ENCODE data around the gene FOXN4. TPM values are rescaled to one million over a fixed set of nuclear protein-coding genes. Genes with fewer than 3 reads are reported as not detected.

FOXN4 gene
- total and polyA plus RNA-seq, 2 experiments from 2014 or later, result not detected

GRCh38 chr12:109336593-109336992 lies 27.5 kb upstream of the FOXN4 start:
- H3K9me2 ChIP-seq (ENCODE audit: insufficient read depth), result no peaks in the 10 kb centered on the region
- no peak for TF ChIP-seq EZH2 (IDR thresholded peaks at IDR 0.05; ENCODE audit: insufficient read depth, poor library complexity, severe bottlenecking)
- TF ChIP-seq EZH2phosphoT487 (IDR thresholded peaks at IDR 0.05; ENCODE audit: insufficient read depth, low read depth), result no peak
- H3K4me3 ChIP-seq, result no peak overlapping the region
- H3K27me3 ChIP-seq (replicated peaks; ENCODE audit: insufficient read depth), result peaks cover 10% of the 10 kb centered on the region; the same call in 1 of the 2 replicates
- H3K4me2 ChIP-seq (ENCODE audit: unreplicated experiment), result no peak overlapping the region
- no peaks in the 10 kb centered on the region for H4K20me1 ChIP-seq (ENCODE audit: insufficient read depth)
- in situ Hi-C loops (cut with MboI), result no loop called here
- H3K36me3 ChIP-seq (ENCODE audit: low read depth), result no peaks in the 10 kb centered on the region
- no peaks in the 10 kb centered on the region for H3K79me2 ChIP-seq (ENCODE audit: insufficient read depth)
- H3K9ac ChIP-seq, result no peak overlapping the region
- DNase-seq, result no peak
- H2AFZ ChIP-seq, result no peak overlapping the region
- H3K4me1 ChIP-seq (ENCODE audit: insufficient read depth), result no peaks in the 10 kb centered on the region
- H3K9me3 ChIP-seq (ENCODE audit: low read depth), result no peaks in the 10 kb centered on the region
- WGBS, 2 experiments (ENCODE audit: low coverage in 1 of 2, low lambda C conversion rate in 2 of 2, missing lambda C conversion rate in 2 of 2), result 20 to 32% methylated on average over 1 of the region's 1 CpG
- H3K27ac ChIP-seq, result no peak overlapping the region
- no peaks in the 10 kb centered on the region for H3F3A ChIP-seq (ENCODE audit: insufficient read depth)

- H2AFZ ChIP-seq, result no peak overlapping the region
- no peak for DNase-seq
- no peaks in the 10 kb centered on the region for H3K9me2 ChIP-seq (ENCODE audit: insufficient read depth)
- no peaks in the 10 kb centered on the region for H4K20me1 ChIP-seq (ENCODE audit: insufficient read depth)
- H3K36me3 ChIP-seq (ENCODE audit: low read depth), result no peaks in the 10 kb centered on the region
- H3K27ac ChIP-seq, result no peak overlapping the region
- no peak overlapping the region for H3K9ac ChIP-seq
- H3K9me3 ChIP-seq (ENCODE audit: low read depth), result no peaks in the 10 kb centered on the region
- H3K79me2 ChIP-seq (ENCODE audit: insufficient read depth), result no peaks in the 10 kb centered on the region
- no peaks in the 10 kb centered on the region for H3K4me1 ChIP-seq (ENCODE audit: insufficient read depth)
- TF ChIP-seq EZH2phosphoT487 (IDR thresholded peaks at IDR 0.05; ENCODE audit: insufficient read depth, low read depth) (no peak), EZH2 (IDR thresholded peaks at IDR 0.05; ENCODE audit: insufficient read depth, poor library complexity, severe bottlenecking) (no peak)
- H3F3A ChIP-seq (ENCODE audit: insufficient read depth), result no peaks in the 10 kb centered on the region
- WGBS, 2 experiments (ENCODE audit: low coverage in 1 of 2, low lambda C conversion rate in 2 of 2, missing lambda C conversion rate in 2 of 2), result 74 to 86% methylated on average over 2 of the region's 2 CpGs
- no peak overlapping the region for H3K4me2 ChIP-seq (ENCODE audit: unreplicated experiment)
- H3K4me3 ChIP-seq, result no peak overlapping the region
- in situ Hi-C loops (cut with MboI), result no loop called here
- H3K27me3 ChIP-seq (replicated peaks; ENCODE audit: insufficient read depth), result peaks cover 17% of the 10 kb centered on the region
Measured at GRCh38 chr12:109334887-109335286, 25.8 kb upstream of the FOXN4 start.

- H3K9ac ChIP-seq, result no peak overlapping the region
- no peaks in the 10 kb centered on the region for H3K4me1 ChIP-seq (ENCODE audit: insufficient read depth)
- H4K20me1 ChIP-seq (ENCODE audit: insufficient read depth), result no peaks in the 10 kb centered on the region
- in situ Hi-C loops (cut with MboI), result no loop called here
- no peak overlapping the region for H3K4me2 ChIP-seq (ENCODE audit: unreplicated experiment)
- H2AFZ ChIP-seq, result no peak overlapping the region
- no peaks in the 10 kb centered on the region for H3K9me3 ChIP-seq (ENCODE audit: low read depth)
- no peaks in the 10 kb centered on the region for H3K9me2 ChIP-seq (ENCODE audit: insufficient read depth)
- no peaks in the 10 kb centered on the region for H3F3A ChIP-seq (ENCODE audit: insufficient read depth)
- H3K4me3 ChIP-seq, result no peak overlapping the region
- H3K79me2 ChIP-seq (ENCODE audit: insufficient read depth), result no peaks in the 10 kb centered on the region
- 1 to 5% methylated on average over 7 of the region's 7 CpGs for WGBS, 2 experiments (ENCODE audit: low coverage in 1 of 2, low lambda C conversion rate in 2 of 2, missing lambda C conversion rate in 2 of 2)
- DNase-seq, result no peak
- no peak for TF ChIP-seq EZH2phosphoT487 (IDR thresholded peaks at IDR 0.05; ENCODE audit: insufficient read depth, low read depth)
- no peak for TF ChIP-seq EZH2 (IDR thresholded peaks at IDR 0.05; ENCODE audit: insufficient read depth, poor library complexity, severe bottlenecking)
- peaks cover 20% of the 10 kb centered on the region for H3K27me3 ChIP-seq (replicated peaks; ENCODE audit: insufficient read depth)
- no peaks in the 10 kb centered on the region for H3K36me3 ChIP-seq (ENCODE audit: low read depth)
- H3K27ac ChIP-seq, result no peak overlapping the region
Measured at GRCh38 chr12:109331301-109331952, 22.3 kb upstream of the FOXN4 start.

- H3K79me2 ChIP-seq (ENCODE audit: insufficient read depth), result no peaks in the 10 kb centered on the region
- H3K27ac ChIP-seq, result no peak overlapping the region
- H3K9me3 ChIP-seq (ENCODE audit: low read depth), result no peaks in the 10 kb centered on the region
- no peak overlapping the region for H3K9ac ChIP-seq
- no peak for DNase-seq
- no peak overlapping the region for H2AFZ ChIP-seq
- in situ Hi-C loops (cut with MboI), result no loop called here
- no peaks in the 10 kb centered on the region for H4K20me1 ChIP-seq (ENCODE audit: insufficient read depth)
- H3K9me2 ChIP-seq (ENCODE audit: insufficient read depth), result no peaks in the 10 kb centered on the region
- no peak overlapping the region for H3K4me2 ChIP-seq (ENCODE audit: unreplicated experiment)
- H3K4me3 ChIP-seq, result no peak overlapping the region
- no peaks in the 10 kb centered on the region for H3F3A ChIP-seq (ENCODE audit: insufficient read depth)
- 61 to 66% methylated on average over 16 of the region's 16 CpGs for WGBS, 2 experiments (ENCODE audit: low coverage in 1 of 2, low lambda C conversion rate in 2 of 2, missing lambda C conversion rate in 2 of 2)
- TF ChIP-seq EZH2 (IDR thresholded peaks at IDR 0.05; ENCODE audit: insufficient read depth, poor library complexity, severe bottlenecking) (no peak), EZH2phosphoT487 (IDR thresholded peaks at IDR 0.05; ENCODE audit: insufficient read depth, low read depth) (no peak)
- H3K4me1 ChIP-seq (ENCODE audit: insufficient read depth), result no peaks in the 10 kb centered on the region
- peaks cover 20% of the 10 kb centered on the region for H3K27me3 ChIP-seq (replicated peaks; ENCODE audit: insufficient read depth)
- H3K36me3 ChIP-seq (ENCODE audit: low read depth), result no peaks in the 10 kb centered on the region
Measured at GRCh38 chr12:109330282-109331230, 21.5 kb upstream of the FOXN4 start.

Measured in GM23248 (cell line).